ENCODE results near the gene ELN. TPM values are rescaled to one million over a fixed set of nuclear protein-coding genes. Genes with fewer than 3 reads are reported as not detected.
A peak's percentile ranks its signal among the peaks of the same experiment; 100 is the strongest.

The ELN gene
- polyA plus RNA-seq, 1 experiment, result 619 TPM

GRCh38 chr7:74059037-74059436 lies 31.1 kb downstream of the ELN start:
- Histone ChIP-seq H3K36me3 (ENCODE audit: control insufficient read depth, insufficient read depth, low read length) (peaks cover 11% of the 10 kb centered on the region), H3K27me3 (ENCODE audit: control insufficient read depth, insufficient read depth, low read length) (no peaks in the 10 kb centered on the region), H3K4me3 (ENCODE audit: low read depth, low read length) (no peak overlapping the region)
- CTCF ChIA-PET, result interaction anchor here (0.9 to 2.3 kb wide), 6 partner anchors 15 to 342 kb away, joined by 3 to 10 read pairs (median 4); no protein-coding TSS in a partner anchor
- TF ChIP-seq CTCF (IDR thresholded peaks at IDR 0.05; ENCODE audit: insufficient read depth, low read depth, low read length), result no peak
- no peak for DNase-seq (ENCODE audit: low read depth)
- POLR2A ChIA-PET, result no interaction called here

- Histone ChIP-seq H3K27me3 (ENCODE audit: control insufficient read depth, insufficient read depth, low read length) (no peaks in the 10 kb centered on the region), H3K36me3 (ENCODE audit: control insufficient read depth, insufficient read depth, low read length) (peaks cover 10% of the 10 kb centered on the region), H3K4me3 (ENCODE audit: low read depth, low read length) (no peak overlapping the region)
- POLR2A ChIA-PET, result no interaction called here
- CTCF ChIA-PET, result interaction anchor here (0.7 to 2.3 kb wide), 8 partner anchors 16 to 341 kb away, joined by 3 to 10 read pairs (median 3); no protein-coding TSS in a partner anchor
- TF ChIP-seq CTCF (IDR thresholded peaks at IDR 0.05; ENCODE audit: insufficient read depth, low read depth, low read length), result peak; percentile 8; the same call in 1 of the 2 replicates
- DNase-seq (ENCODE audit: low read depth), result no peak
Observed at GRCh38 chr7:74059681-74060588, 32.0 kb downstream of the ELN start.

GRCh38 chr7:74061840-74062539 lies 34.0 kb downstream of the ELN start:
- peaks cover 8% of the 10 kb centered on the region for H3K36me3 ChIP-seq (ENCODE audit: control insufficient read depth, insufficient read depth, low read length)
- TF ChIP-seq CTCF (IDR thresholded peaks at IDR 0.05; ENCODE audit: insufficient read depth, low read depth, low read length), result no peak
- DNase-seq (ENCODE audit: low read depth), result peak; percentile 58
- H3K27me3 ChIP-seq (ENCODE audit: control insufficient read depth, insufficient read depth, low read length), result no peaks in the 10 kb centered on the region
- CTCF ChIA-PET, result interaction anchor here (0.7 kb wide), 1 partner anchor 25 kb away, joined by 5 read pairs; no protein-coding TSS in a partner anchor
- H3K4me3 ChIP-seq (ENCODE audit: low read depth, low read length), result no peak overlapping the region
- POLR2A ChIA-PET, result no interaction called here

- Histone ChIP-seq H3K4me3 (ENCODE audit: low read depth, low read length) (no peak overlapping the region), H3K27me3 (ENCODE audit: control insufficient read depth, insufficient read depth, low read length) (no peaks in the 10 kb centered on the region), H3K36me3 (ENCODE audit: control insufficient read depth, insufficient read depth, low read length) (peaks cover 7% of the 10 kb centered on the region)
- ChIA-PET CTCF (no interaction called here), POLR2A (no interaction called here)
- no peak for DNase-seq (ENCODE audit: low read depth)
- no peak for TF ChIP-seq CTCF (IDR thresholded peaks at IDR 0.05; ENCODE audit: insufficient read depth, low read depth, low read length)
Observed at GRCh38 chr7:74063223-74063641, 35.3 kb downstream of the ELN start.

- peaks cover 7% of the 10 kb centered on the region for H3K36me3 ChIP-seq (ENCODE audit: control insufficient read depth, insufficient read depth, low read length)
- H3K4me3 ChIP-seq (ENCODE audit: low read depth, low read length), result no peak overlapping the region
- TF ChIP-seq CTCF (IDR thresholded peaks at IDR 0.05; ENCODE audit: insufficient read depth, low read depth, low read length), result no peak
- H3K27me3 ChIP-seq (ENCODE audit: control insufficient read depth, insufficient read depth, low read length), result no peaks in the 10 kb centered on the region
- ChIA-PET CTCF (interaction anchor here (1.3 kb wide), 2 partner anchors 120 to 139 kb away, joined by 3 read pairs; no protein-coding TSS in a partner anchor), POLR2A (no interaction called here)
- DNase-seq (ENCODE audit: low read depth), result no peak
Observed at GRCh38 chr7:74063646-74064045, 35.7 kb downstream of the ELN start.
